Measurements from ENCODE around the gene TTC39A.

DNA sequence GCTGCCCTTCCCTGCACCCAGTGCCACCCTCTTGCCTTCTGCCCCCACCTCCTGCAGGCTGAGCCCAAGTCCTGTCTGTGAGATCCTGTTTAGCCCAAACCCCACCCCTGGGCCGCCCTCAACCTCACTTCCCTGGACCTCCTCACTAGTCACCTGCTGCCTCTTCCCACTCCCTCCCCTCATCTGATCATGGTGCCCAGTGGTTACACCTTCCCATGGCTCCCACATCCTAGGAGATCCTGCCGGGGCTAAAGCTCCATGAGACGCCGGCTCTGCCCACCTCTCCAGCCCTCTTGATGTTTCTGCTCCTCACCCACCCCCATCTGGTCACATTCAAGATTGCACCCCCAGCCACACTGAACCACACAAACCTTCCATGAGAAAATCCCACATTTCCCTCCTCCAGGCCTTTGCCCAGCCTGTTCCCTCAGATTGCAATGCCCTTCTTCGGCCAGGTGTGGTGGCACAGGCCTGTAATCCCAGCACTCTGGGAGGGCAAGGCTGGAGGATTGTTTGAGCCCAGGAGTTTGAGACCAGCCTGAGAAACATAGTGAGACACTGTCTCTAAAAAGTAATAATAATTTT is 17.0 kb downstream of the TTC39A start:
- TF ChIP-seq, protein P1, sequence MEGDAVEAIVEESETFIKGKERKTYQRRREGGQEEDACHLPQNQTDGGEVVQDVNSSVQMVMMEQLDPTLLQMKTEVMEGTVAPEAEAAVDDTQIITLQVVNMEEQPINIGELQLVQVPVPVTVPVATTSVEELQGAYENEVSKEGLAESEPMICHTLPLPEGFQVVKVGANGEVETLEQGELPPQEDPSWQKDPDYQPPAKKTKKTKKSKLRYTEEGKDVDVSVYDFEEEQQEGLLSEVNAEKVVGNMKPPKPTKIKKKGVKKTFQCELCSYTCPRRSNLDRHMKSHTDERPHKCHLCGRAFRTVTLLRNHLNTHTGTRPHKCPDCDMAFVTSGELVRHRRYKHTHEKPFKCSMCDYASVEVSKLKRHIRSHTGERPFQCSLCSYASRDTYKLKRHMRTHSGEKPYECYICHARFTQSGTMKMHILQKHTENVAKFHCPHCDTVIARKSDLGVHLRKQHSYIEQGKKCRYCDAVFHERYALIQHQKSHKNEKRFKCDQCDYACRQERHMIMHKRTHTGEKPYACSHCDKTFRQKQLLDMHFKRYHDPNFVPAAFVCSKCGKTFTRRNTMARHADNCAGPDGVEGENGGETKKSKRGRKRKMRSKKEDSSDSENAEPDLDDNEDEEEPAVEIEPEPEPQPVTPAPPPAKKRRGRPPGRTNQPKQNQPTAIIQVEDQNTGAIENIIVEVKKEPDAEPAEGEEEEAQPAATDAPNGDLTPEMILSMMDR (IDR thresholded peaks at IDR 0.05): peak in 2 of 7 experiments; percentile 14 to 24
- TF ChIP-seq POLR2A (IDR thresholded peaks at IDR 0.05) (no peak), POLR2AphosphoS5 (IDR thresholded peaks at IDR 0.05) (no peak), EP300 (IDR thresholded peaks at IDR 0.05) (no peak)
